SU-DHL-6 (cell line): Measurements from ENCODE around the gene PDZD2.

Experiments
- H2AFZ ChIP-seq: fragments of 200-600 bp; sonication (generic); 2 replicates; pipeline ENCODE4 v1.6.1; 2014; ENCODE audit warnings: low read depth, mild to moderate bottlenecking, moderate library complexity, mixed read lengths, antibody characterized with exemption, low read length; ENCODE audit not compliant: severe bottlenecking
- H3F3A ChIP-seq: fragments of 200-600 bp; shearing (Covaris generic); 2 replicates; pipeline ENCODE4 v1.6.0; 2016; ENCODE audit warnings: antibody characterized with exemption, mild to moderate bottlenecking; ENCODE audit not compliant: insufficient read depth
- H3K27ac ChIP-seq: fragments of 200-600 bp; sonication (generic); 2 replicates; pipeline ENCODE4 v1.5.1; 2016; ENCODE audit warnings: low read depth, mild to moderate bottlenecking, low read length, moderate library complexity, mixed read lengths
- H3K27me3 ChIP-seq: fragments of 200-600 bp; sonication (generic), shearing (Covaris generic); 2 replicates; pipeline ENCODE4 v1.6.0; 2014; ENCODE audit warnings: mild to moderate bottlenecking, low read length
- H3K36me3 ChIP-seq: fragments of 200-600 bp; sonication (generic); 2 replicates; pipeline ENCODE4 v1.6.1; 2014; ENCODE audit warnings: mild to moderate bottlenecking, low read length, mixed read lengths
- H3K4me2 ChIP-seq: fragments of 300-600, 200-600 bp; shearing (Covaris generic), sonication (generic); 2 replicates; pipeline ENCODE4 v1.6.0; 2014; ENCODE audit warnings: low read length, low read depth, mild to moderate bottlenecking; ENCODE audit not compliant: poor library complexity, severe bottlenecking
- H3K4me3 ChIP-seq: fragments of 200-600 bp; sonication (generic); 2 replicates; pipeline ENCODE4 v1.5.1; 2014; ENCODE audit warnings: antibody characterized with exemption, low read length, mild to moderate bottlenecking, mixed read lengths; ENCODE audit not compliant: insufficient read depth, poor library complexity, severe bottlenecking
- H3K79me2 ChIP-seq: fragments of 200-600 bp; sonication (generic); 2 replicates; pipeline ENCODE4 v1.6.1; 2014; ENCODE audit warnings: mild to moderate bottlenecking, low read length, moderate library complexity; ENCODE audit not compliant: insufficient read depth
- H3K9ac ChIP-seq: fragments of 200-600 bp; sonication (generic); 2 replicates; pipeline ENCODE4 v1.7.0; 2014; ENCODE audit warnings: mild to moderate bottlenecking, low read length
- H3K9me2 ChIP-seq: fragments of 200-600 bp; sonication (generic); replicated peaks from 2 replicates; pipeline ENCODE4 v1.6.1; 2014; ENCODE audit warnings: low read length; ENCODE audit not compliant: insufficient read depth
- H3K9me3 ChIP-seq: fragments of 200-600 bp; sonication (generic); 2 replicates; pipeline ENCODE4 v1.6.1; 2014; ENCODE audit warnings: low read length, mixed read lengths; ENCODE audit not compliant: insufficient read depth
- H4K20me1 ChIP-seq: fragments of 200-600 bp; sonication (generic); 2 replicates; pipeline ENCODE4 v1.6.1; 2014; ENCODE audit warnings: low read depth, mild to moderate bottlenecking, antibody characterized with exemption, low read length, moderate library complexity, mixed read lengths
- EZH2phosphoT487 ChIP-seq: fragments of 200-600 bp; sonication (generic), shearing (Covaris generic); conservative IDR thresholded peaks from 2 replicates; pipeline ENCODE4 v1.6.1; 2018; ENCODE audit warnings: mild to moderate bottlenecking, antibody characterized with exemption, low read length, moderate library complexity, mixed read lengths
- TF ChIP-seq, protein P1 (sequence below): fragments of 200-600 bp; sonication (generic); IDR thresholded peaks from one replicate; pipeline ENCODE4 v1.5.1; 2017; ENCODE audit warnings: antibody characterized with exemption, mild to moderate bottlenecking, low read length, moderate library complexity; ENCODE audit not compliant: insufficient read depth, poor library complexity, severe bottlenecking

Gene PDZD2

DNA sequence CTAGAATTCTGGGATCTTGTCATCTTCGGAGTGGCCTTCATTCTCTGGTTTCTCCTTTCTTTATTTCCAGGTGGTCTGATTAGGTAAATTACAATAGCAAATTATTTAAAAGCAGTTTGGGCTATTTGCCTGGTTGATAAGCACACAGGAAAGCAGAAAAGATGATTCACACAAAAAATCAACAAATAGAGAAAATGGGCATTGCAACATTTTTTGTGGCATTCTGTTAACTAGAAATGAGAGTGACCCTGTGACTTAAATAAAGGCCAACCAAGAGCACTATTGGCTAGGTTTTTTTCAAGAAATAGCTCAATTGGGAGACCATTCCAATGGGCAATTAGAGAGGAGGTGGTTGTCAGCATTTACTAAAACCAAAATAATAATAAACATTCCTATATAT, 6.5 kb upstream of the PDZD2 start:
- Histone ChIP-seq H3K9me3 (no peaks in the 10 kb centered on the region), H3K9ac (no peak overlapping the region), H3K4me2 (no peak overlapping the region), H3K9me2 (no peaks in the 10 kb centered on the region), H3K4me3 (no peak overlapping the region), H3K79me2 (no peaks in the 10 kb centered on the region), H2AFZ (no peak overlapping the region), H4K20me1 (no peaks in the 10 kb centered on the region), H3K36me3 (no peaks in the 10 kb centered on the region), H3F3A (no peaks in the 10 kb centered on the region), H3K27ac (no peak overlapping the region), H3K27me3 (no peaks in the 10 kb centered on the region)
- TF ChIP-seq EZH2phosphoT487 = no peak
- TF ChIP-seq, protein P1, sequence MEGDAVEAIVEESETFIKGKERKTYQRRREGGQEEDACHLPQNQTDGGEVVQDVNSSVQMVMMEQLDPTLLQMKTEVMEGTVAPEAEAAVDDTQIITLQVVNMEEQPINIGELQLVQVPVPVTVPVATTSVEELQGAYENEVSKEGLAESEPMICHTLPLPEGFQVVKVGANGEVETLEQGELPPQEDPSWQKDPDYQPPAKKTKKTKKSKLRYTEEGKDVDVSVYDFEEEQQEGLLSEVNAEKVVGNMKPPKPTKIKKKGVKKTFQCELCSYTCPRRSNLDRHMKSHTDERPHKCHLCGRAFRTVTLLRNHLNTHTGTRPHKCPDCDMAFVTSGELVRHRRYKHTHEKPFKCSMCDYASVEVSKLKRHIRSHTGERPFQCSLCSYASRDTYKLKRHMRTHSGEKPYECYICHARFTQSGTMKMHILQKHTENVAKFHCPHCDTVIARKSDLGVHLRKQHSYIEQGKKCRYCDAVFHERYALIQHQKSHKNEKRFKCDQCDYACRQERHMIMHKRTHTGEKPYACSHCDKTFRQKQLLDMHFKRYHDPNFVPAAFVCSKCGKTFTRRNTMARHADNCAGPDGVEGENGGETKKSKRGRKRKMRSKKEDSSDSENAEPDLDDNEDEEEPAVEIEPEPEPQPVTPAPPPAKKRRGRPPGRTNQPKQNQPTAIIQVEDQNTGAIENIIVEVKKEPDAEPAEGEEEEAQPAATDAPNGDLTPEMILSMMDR = no peak

DNA sequence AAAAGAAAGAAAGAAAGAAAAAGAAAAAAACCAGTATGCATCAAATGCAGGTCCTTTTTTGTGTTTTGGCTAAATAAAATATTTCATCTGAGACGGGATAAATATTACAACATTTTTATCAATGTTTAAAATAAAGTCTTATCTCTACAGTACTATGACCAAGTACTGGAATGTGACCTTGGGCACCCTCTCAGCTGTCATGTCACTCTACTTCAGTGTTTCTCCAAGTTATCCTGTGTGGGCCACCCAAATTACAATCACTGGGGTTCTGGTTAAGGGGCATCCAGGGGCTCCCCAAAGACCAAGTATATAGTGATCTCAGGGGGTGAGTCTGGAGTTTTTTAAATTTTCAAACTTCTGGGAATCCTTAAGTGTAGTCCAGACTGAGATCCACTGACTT, 3.5 kb upstream of the PDZD2 start:
- Histone ChIP-seq H3K27me3 (no peaks in the 10 kb centered on the region), H3K9ac (no peak overlapping the region), H3F3A (no peaks in the 10 kb centered on the region), H3K79me2 (no peaks in the 10 kb centered on the region), H3K9me3 (no peaks in the 10 kb centered on the region), H2AFZ (no peak overlapping the region), H3K4me2 (no peak overlapping the region), H4K20me1 (no peaks in the 10 kb centered on the region), H3K36me3 (no peaks in the 10 kb centered on the region), H3K27ac (no peak overlapping the region), H3K9me2 (no peaks in the 10 kb centered on the region), H3K4me3 (no peak overlapping the region)
- no peak for TF ChIP-seq EZH2phosphoT487
- TF ChIP-seq, protein P1 = no peak

DNA sequence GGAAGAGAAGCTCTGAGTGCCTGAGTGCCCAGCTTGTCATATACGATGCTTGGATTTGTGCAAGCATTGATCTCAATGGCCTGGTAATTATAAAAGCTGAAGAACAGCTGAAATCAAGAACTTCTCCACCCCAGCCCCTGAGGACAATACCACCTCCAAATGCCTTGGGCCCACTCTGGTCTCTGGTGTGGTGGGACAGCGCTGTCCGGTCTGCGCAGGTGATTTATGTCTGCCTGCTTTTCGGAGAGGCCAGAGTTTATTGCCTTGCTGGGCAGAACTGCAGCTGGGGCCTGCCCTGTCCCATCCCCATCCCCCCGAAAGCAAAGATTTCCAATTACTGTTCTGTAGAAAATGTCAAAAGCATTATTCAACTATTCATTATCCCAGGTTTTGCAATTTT, 1.1 kb upstream of the PDZD2 start:
- Histone ChIP-seq H3K4me3 (no peak overlapping the region), H3K27me3 (no peaks in the 10 kb centered on the region), H3K4me2 (no peak overlapping the region), H2AFZ (no peak overlapping the region), H3K79me2 (no peaks in the 10 kb centered on the region), H3K36me3 (no peaks in the 10 kb centered on the region), H3F3A (no peaks in the 10 kb centered on the region), H4K20me1 (no peaks in the 10 kb centered on the region), H3K27ac (no peak overlapping the region), H3K9me2 (no peaks in the 10 kb centered on the region), H3K9ac (no peak overlapping the region), H3K9me3 (no peaks in the 10 kb centered on the region)
- TF ChIP-seq, protein P1 = no peak
- no peak for TF ChIP-seq EZH2phosphoT487
